Measurements from ENCODE around the gene RIN3. TPM values are rescaled to one million over a fixed set of nuclear protein-coding genes. Genes with fewer than 3 reads are reported as not detected.

Gene RIN3
- total and polyA plus RNA-seq, 2 of the 4 experiments (the other 2 are of a cell fraction) = 2.5 to 11.1 TPM

DNA sequence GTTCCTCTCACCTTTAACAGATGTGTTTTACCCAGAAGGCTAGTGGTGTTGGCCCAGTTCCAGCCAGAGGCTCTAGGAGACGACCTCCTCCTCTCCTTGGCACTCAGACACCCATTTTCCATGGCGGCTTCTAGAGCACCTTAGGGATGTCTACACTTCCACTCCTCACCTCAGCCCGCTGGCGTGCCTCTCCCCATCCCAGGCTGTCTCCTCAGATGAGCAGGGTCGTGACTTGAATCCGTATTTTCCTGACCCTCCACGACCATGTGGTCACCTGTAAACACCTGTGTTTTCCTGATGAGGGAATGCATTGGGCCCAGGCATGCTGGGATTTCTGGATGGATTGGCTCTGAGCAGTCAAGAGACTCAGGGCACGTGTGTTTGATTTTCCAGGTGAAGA is 21.8 kb upstream of the RIN3 start:
- no peak overlapping the region for H3K56ac ChIP-seq (ENCODE audit: extremely low read depth, insufficient read depth, low read length)
- no peak overlapping the region for H2AK9ac ChIP-seq (replicated peaks; ENCODE audit: low read depth, low read length, poor library complexity)
- 57% methylated on average over 2 of the region's 8 CpGs; no CpG with 5 or more reads in 1 of the 2 experiments for WGBS, 2 experiments (ENCODE audit: extremely low coverage in 2 of 2, insufficient read length in 1 of 2)
- no peaks in the 10 kb centered on the region for H3K9me3 ChIP-seq (ENCODE audit: control insufficient read depth, insufficient read depth, low read length)
- H3K4ac ChIP-seq (ENCODE audit: low read depth, low read length) = no peak overlapping the region
- peaks cover 15% of the 10 kb centered on the region for H3K4me1 ChIP-seq (ENCODE audit: control insufficient read depth, insufficient read depth, low read length)
- no peak overlapping the region for H2BK120ac ChIP-seq (ENCODE audit: low read depth, low read length)
- DNase-seq (no peak), ATAC-seq (ENCODE audit: low read depth) (no peak)
- H4K91ac ChIP-seq (ENCODE audit: insufficient read depth, low read depth, low read length) = no peak overlapping the region
- peaks cover 13% of the 10 kb centered on the region for H3K9me1 ChIP-seq (ENCODE audit: insufficient read depth, low read length)
- H3K36me3 ChIP-seq (ENCODE audit: control insufficient read depth, insufficient read depth, low read length) = no peaks in the 10 kb centered on the region
- no peak overlapping the region for H3K4me2 ChIP-seq (ENCODE audit: low read depth, low read length)
- H2BK15ac ChIP-seq (ENCODE audit: low read depth, low read length) = no peak overlapping the region
- H4K20me1 ChIP-seq (ENCODE audit: insufficient read depth, low read length) = no peaks in the 10 kb centered on the region
- H4K8ac ChIP-seq (ENCODE audit: low read depth in 2 of 2, low read length in 2 of 2) = no peak overlapping the region
- no peak overlapping the region for H3K27ac ChIP-seq (ENCODE audit: insufficient read depth, low read length)
- TF ChIP-seq RFX5 (IDR thresholded peaks at IDR 0.05; ENCODE audit: low read depth, low read length) = no peak
- TF ChIP-seq CHD1 (IDR thresholded peaks at IDR 0.05; ENCODE audit: low read depth, low read length) = no peak
- CTCF ChIA-PET = no interaction called here
- no peaks in the 10 kb centered on the region for H3K79me1 ChIP-seq (ENCODE audit: low read depth in 1 of 2, low read length in 2 of 2)
- dilution Hi-C loops (cut with HindIII; ENCODE audit: low sequenced_read_pairs, unreplicated experiment) (no loop called here), in situ Hi-C loops (cut with MboI; ENCODE audit: low sequenced_read_pairs) (no loop called here), intact Hi-C loops (cut with micrococcal nuclease) (no loop called here)
- H2BK5ac ChIP-seq (ENCODE audit: low read depth, low read length, poor library complexity, severe bottlenecking) = no peak overlapping the region
- POLR2A ChIA-PET (ENCODE audit: unreplicated experiment) = no interaction called here
- H3K14ac ChIP-seq (replicated peaks; ENCODE audit: low read depth, low read length) = no peak overlapping the region
- H3K4me3 ChIP-seq (ENCODE audit: insufficient read depth, low read depth, low read length) = no peak overlapping the region
- no peak overlapping the region for H2BK20ac ChIP-seq (ENCODE audit: low read depth, low read length)
- no peak overlapping the region for H2AK5ac ChIP-seq (ENCODE audit: low read depth, low read length)
- no TSS peak for BruUV-seq (replicated peaks)
- no peak overlapping the region for H2AFZ ChIP-seq (replicated peaks; ENCODE audit: low read length, poor library complexity)
- H3K27me3 ChIP-seq (ENCODE audit: control insufficient read depth, insufficient read depth, low read length) = no peaks in the 10 kb centered on the region
- no peak overlapping the region for H3K9ac ChIP-seq (ENCODE audit: low read depth, low read length)
- H3K23ac ChIP-seq (ENCODE audit: low read depth, low read length) = no peak overlapping the region
- H4K5ac ChIP-seq (ENCODE audit: low read depth, low read length) = no peak overlapping the region
- no peak overlapping the region for H3K18ac ChIP-seq (ENCODE audit: low read depth, low read length)
